ENCODE data around the gene RRAD. TPM values are rescaled to one million over a fixed set of nuclear protein-coding genes. Genes with fewer than 3 reads are reported as not detected.

The RRAD gene
- total and polyA plus RNA-seq, 4 donors, result 0.14 to 0.61 (median 0.54) TPM

DNA sequence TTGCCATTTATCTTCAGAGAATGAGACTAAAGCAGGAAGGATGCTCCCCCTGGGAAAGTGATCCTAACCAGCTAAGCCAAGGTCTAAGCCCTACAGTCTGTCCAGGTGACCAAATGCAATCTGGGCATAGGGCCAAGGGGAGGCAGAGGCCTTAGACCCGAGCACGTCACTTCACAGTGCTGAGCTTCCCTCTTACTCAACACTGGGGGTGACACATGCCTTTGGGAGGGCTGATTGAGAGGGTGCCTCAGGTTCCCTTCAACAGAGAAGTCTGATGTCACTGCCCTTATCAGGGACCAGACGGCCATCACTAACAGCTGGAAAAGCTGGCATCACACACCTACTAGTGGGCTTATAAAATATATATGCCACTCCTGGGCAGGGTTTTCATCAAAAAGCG, 4.9 kb upstream of the RRAD start (continued):
- TF ChIP-seq NR2F2 (IDR thresholded peaks at IDR 0.05) (no peak), HNF4A (conservative IDR thresholded peaks at IDR 0.05) (peak; percentile 59 to 77), YY1 (IDR thresholded peaks at IDR 0.05) (peak; percentile 24), SP1 (IDR thresholded peaks at IDR 0.05) (peak; percentile 48), JUND (IDR thresholded peaks at IDR 0.05) (peak; percentile 39 to 68), HNF4G (IDR thresholded peaks at IDR 0.05) (no peak), TAF1 (conservative IDR thresholded peaks at IDR 0.05) (no peak), FOXA2 (IDR thresholded peaks at IDR 0.05) (peak; percentile 25), EGR1 (IDR thresholded peaks at IDR 0.05; ENCODE audit: low read depth in 2 of 2) (no peak), GABPA (IDR thresholded peaks at IDR 0.05 in 1 of 2, conservative IDR thresholded peaks at IDR 0.05 in 1 of 2) (peak in 1 of 2 donors; percentile 59), RAD21 (IDR thresholded peaks at IDR 0.05) (peak; percentile 16 to 22), RXRA (IDR thresholded peaks at IDR 0.05) (peak in 1 of 2 donors; percentile 82)

DNA sequence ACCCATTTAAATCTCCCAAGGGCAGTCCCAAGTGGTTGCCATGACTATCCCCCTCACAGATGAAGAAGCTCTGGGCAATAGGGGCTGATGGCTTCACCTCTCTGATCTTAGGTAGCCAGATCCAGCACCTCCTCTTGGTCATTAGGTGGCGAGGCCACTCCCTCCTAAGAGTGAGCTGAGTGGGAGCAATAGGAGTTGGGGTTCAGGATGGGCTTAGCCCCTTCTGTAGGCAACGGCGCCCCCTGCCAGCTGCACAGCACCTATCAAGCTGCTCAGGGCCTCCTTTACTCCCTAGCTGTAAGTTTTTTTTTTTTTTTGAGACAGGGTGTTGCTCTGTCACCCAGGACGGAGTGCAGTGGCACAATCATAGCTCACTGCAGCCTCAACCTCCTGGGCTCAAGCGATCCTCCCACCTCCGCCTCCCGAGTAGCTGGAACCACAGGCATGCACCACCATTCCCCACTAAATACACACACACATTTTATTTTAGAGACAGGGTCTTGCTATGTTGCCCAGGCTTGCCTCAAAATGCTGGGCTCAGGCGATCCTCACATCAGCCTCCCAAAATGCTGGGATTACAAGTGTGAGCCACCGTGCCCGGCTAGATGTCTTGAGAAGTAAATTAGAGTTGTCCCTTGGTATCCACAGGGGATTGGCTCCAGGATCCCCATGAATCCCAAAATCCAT, 3.5 kb upstream of the RRAD start:
- Histone ChIP-seq H3K4me1 (ENCODE audit: control insufficient read depth in 4 of 4, insufficient read depth in 4 of 4, low read length in 3 of 4) (peaks cover 5 to 30% (median 21%) of the 10 kb centered on the region in 4 donors), H3K4me3 (ENCODE audit: low read depth in 1 of 3, low read length in 3 of 3) (no peak overlapping the region), H3K27ac (ENCODE audit: low read depth in 1 of 2, low read length in 2 of 2) (no peak overlapping the region), H3K36me3 (ENCODE audit: control insufficient read depth in 4 of 4, insufficient read depth in 3 of 4, low read depth in 1 of 4, low read length in 3 of 4) (no peaks in the 10 kb centered on the region), H3K27me3 (ENCODE audit: control insufficient read depth in 4 of 4, insufficient read depth in 4 of 4, low read length in 3 of 4) (no peaks in the 10 kb centered on the region), H3K9ac (ENCODE audit: low read depth in 1 of 2, low read length in 2 of 2) (no peak overlapping the region), H3K9me3 (ENCODE audit: control insufficient read depth in 4 of 4, low read length in 3 of 4) (no peaks in the 10 kb centered on the region)
- 87% methylated on average over 10 of the region's 10 CpGs for WGBS
- DNase-seq (ENCODE audit: low spot score), result no peak
- TF ChIP-seq RAD21 (IDR thresholded peaks at IDR 0.05) (peak in 1 of 2 donors; percentile 46), HNF4G (IDR thresholded peaks at IDR 0.05) (no peak), SP1 (IDR thresholded peaks at IDR 0.05) (no peak), EGR1 (IDR thresholded peaks at IDR 0.05; ENCODE audit: low read depth in 2 of 2) (no peak)
- TF ChIP-seq, protein P1, sequence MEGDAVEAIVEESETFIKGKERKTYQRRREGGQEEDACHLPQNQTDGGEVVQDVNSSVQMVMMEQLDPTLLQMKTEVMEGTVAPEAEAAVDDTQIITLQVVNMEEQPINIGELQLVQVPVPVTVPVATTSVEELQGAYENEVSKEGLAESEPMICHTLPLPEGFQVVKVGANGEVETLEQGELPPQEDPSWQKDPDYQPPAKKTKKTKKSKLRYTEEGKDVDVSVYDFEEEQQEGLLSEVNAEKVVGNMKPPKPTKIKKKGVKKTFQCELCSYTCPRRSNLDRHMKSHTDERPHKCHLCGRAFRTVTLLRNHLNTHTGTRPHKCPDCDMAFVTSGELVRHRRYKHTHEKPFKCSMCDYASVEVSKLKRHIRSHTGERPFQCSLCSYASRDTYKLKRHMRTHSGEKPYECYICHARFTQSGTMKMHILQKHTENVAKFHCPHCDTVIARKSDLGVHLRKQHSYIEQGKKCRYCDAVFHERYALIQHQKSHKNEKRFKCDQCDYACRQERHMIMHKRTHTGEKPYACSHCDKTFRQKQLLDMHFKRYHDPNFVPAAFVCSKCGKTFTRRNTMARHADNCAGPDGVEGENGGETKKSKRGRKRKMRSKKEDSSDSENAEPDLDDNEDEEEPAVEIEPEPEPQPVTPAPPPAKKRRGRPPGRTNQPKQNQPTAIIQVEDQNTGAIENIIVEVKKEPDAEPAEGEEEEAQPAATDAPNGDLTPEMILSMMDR (IDR thresholded peaks at IDR 0.05; ENCODE audit: low read depth, low read length, missing input control), result peak; percentile 24
- TF ChIP-seq, protein P2, sequence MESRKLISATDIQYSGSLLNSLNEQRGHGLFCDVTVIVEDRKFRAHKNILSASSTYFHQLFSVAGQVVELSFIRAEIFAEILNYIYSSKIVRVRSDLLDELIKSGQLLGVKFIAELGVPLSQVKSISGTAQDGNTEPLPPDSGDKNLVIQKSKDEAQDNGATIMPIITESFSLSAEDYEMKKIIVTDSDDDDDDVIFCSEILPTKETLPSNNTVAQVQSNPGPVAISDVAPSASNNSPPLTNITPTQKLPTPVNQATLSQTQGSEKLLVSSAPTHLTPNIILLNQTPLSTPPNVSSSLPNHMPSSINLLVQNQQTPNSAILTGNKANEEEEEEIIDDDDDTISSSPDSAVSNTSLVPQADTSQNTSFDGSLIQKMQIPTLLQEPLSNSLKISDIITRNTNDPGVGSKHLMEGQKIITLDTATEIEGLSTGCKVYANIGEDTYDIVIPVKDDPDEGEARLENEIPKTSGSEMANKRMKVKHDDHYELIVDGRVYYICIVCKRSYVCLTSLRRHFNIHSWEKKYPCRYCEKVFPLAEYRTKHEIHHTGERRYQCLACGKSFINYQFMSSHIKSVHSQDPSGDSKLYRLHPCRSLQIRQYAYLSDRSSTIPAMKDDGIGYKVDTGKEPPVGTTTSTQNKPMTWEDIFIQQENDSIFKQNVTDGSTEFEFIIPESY (IDR thresholded peaks at IDR 0.05), result no peak
- TF ChIP-seq, protein P3, sequence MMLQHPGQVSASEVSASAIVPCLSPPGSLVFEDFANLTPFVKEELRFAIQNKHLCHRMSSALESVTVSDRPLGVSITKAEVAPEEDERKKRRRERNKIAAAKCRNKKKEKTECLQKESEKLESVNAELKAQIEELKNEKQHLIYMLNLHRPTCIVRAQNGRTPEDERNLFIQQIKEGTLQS (IDR thresholded peaks at IDR 0.05), result no peak

DNA sequence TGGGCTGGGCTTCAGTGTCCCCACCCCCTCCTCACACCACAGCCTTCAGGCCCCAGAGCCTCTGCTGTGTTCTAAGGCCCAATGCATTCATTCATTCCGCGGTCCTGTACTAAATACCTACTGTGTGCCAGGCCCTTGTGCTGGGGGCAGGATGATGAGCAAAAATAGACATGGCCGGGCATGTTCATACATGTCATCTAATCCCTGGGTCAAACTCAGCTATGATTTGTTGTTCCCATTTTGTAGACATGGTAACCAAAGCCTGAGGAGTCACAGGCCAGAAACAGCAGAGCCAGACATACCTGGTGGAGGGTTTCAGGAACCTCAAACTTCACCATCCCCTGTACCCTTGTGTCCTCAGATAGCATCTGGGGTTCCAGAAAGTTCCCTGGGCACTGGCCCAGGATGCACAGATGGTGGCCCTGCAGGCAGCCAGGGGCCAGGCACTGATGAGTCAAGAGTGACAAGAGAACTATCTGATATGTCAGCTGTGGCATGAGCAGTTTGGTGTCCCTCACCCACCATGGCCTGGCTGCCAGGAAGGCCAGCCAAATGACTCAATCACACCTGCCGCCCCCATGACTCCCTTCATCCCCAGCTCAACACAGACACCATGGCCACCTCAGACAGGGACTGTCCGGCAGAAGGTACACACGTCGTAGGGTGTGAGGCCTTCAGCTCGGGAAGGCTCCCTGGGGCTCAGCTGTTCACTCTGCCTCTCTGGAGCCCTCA, 2.7 kb upstream of the RRAD start:
- Histone ChIP-seq H3K4me1 (ENCODE audit: control insufficient read depth in 4 of 4, insufficient read depth in 4 of 4, low read length in 3 of 4) (peaks cover 5 to 25% (median 14%) of the 10 kb centered on the region in 4 donors), H3K36me3 (ENCODE audit: control insufficient read depth in 4 of 4, insufficient read depth in 3 of 4, low read depth in 1 of 4, low read length in 3 of 4) (no peaks in the 10 kb centered on the region), H3K9ac (ENCODE audit: low read depth in 1 of 2, low read length in 2 of 2) (no peak overlapping the region), H3K4me3 (ENCODE audit: low read depth in 1 of 3, low read length in 3 of 3) (no peak overlapping the region), H3K27ac (ENCODE audit: low read depth in 1 of 2, low read length in 2 of 2) (no peak overlapping the region), H3K9me3 (ENCODE audit: control insufficient read depth in 4 of 4, low read length in 3 of 4) (no peaks in the 10 kb centered on the region), H3K27me3 (ENCODE audit: control insufficient read depth in 4 of 4, insufficient read depth in 4 of 4, low read length in 3 of 4) (no peaks in the 10 kb centered on the region)
- no peak for DNase-seq (ENCODE audit: low spot score)
- TF ChIP-seq, protein P1 (IDR thresholded peaks at IDR 0.05; ENCODE audit: low read depth, low read length, missing input control), result no peak
- TF ChIP-seq NR2F2 (IDR thresholded peaks at IDR 0.05) (no peak), RXRA (IDR thresholded peaks at IDR 0.05) (no peak)
- TF ChIP-seq, protein P4, sequence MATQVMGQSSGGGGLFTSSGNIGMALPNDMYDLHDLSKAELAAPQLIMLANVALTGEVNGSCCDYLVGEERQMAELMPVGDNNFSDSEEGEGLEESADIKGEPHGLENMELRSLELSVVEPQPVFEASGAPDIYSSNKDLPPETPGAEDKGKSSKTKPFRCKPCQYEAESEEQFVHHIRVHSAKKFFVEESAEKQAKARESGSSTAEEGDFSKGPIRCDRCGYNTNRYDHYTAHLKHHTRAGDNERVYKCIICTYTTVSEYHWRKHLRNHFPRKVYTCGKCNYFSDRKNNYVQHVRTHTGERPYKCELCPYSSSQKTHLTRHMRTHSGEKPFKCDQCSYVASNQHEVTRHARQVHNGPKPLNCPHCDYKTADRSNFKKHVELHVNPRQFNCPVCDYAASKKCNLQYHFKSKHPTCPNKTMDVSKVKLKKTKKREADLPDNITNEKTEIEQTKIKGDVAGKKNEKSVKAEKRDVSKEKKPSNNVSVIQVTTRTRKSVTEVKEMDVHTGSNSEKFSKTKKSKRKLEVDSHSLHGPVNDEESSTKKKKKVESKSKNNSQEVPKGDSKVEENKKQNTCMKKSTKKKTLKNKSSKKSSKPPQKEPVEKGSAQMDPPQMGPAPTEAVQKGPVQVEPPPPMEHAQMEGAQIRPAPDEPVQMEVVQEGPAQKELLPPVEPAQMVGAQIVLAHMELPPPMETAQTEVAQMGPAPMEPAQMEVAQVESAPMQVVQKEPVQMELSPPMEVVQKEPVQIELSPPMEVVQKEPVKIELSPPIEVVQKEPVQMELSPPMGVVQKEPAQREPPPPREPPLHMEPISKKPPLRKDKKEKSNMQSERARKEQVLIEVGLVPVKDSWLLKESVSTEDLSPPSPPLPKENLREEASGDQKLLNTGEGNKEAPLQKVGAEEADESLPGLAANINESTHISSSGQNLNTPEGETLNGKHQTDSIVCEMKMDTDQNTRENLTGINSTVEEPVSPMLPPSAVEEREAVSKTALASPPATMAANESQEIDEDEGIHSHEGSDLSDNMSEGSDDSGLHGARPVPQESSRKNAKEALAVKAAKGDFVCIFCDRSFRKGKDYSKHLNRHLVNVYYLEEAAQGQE (IDR thresholded peaks at IDR 0.05), result no peak
- TF ChIP-seq, protein P5, sequence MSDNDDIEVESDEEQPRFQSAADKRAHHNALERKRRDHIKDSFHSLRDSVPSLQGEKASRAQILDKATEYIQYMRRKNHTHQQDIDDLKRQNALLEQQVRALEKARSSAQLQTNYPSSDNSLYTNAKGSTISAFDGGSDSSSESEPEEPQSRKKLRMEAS (IDR thresholded peaks at IDR 0.05), result no peak
- TF ChIP-seq, protein P3 (IDR thresholded peaks at IDR 0.05), result no peak
- 93% methylated on average over 8 of the region's 8 CpGs for WGBS

Data from liver (tissue), 9 donors.